ENCODE data around the gene ZC3H14.

DNA sequence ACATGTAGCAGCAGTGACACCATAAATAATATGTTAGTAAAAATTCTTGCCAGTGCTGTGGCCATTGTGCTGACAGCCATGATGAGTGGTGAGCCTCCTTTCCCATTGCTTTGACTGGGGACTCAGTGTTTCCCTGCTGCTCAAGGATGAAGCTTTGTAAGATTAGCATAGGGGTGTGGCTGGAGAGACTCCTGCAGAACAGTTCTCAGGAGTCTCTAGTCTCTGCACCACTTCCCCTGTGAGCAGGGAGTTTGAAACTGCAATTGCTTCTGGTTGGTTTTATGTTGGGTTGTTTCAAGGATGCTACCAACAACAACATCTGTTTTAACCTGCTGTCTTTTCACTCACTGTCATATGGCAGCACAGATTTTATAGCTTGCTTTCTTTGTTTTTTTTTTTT, 41.4 kb downstream of the ZC3H14 start:
- TF ChIP-seq ZNF138 (tag by site-specific recombination; IDR thresholded peaks at IDR 0.05; ENCODE audit: borderline replicate concordance): no peak
- TF ChIP-seq ZNF707 (tag by site-specific recombination; IDR thresholded peaks at IDR 0.05): no peak
- TF ChIP-seq CTCF (tag by site-specific recombination; IDR thresholded peaks at IDR 0.05): no peak

Data from HEK293 (cell line).